ENCODE measurements around the gene DACH1.

Gene DACH1

GRCh38 chr13:71417205-71417604, 449.8 kb downstream of the DACH1 start:
- DNase-seq: no peak

- DNase-seq: no peak
Measured at GRCh38 chr13:71412231-71412630, 454.8 kb downstream of the DACH1 start.

- DNase-seq: no peak
Measured at GRCh38 chr13:71408416-71408815, 458.6 kb downstream of the DACH1 start.

- DNase-seq: no peak
Measured at GRCh38 chr13:71399631-71400215, 467.3 kb downstream of the DACH1 start.

- DNase-seq: no peak
Measured at GRCh38 chr13:71396149-71396548, 470.9 kb downstream of the DACH1 start.

- DNase-seq: no peak
Measured at GRCh38 chr13:71395053-71395452, 472.0 kb downstream of the DACH1 start.

GRCh38 chr13:71394176-71394575, 472.8 kb downstream of the DACH1 start:
- DNase-seq: no peak
